GM18511 (cell line): ENCODE data around the gene SDR9C7.
"Not testable (repeated sequence)": the region's sequence is repeated elsewhere in the genome, so short reads cannot be mapped to it uniquely, and the experiment has no call there.

Experiments
- ATAC-seq: cut with Tn5 transposase; IDR thresholded peaks from one replicate; pipeline ENCODE4 v1.9.1; 2021; ENCODE audit warnings: mild to moderate bottlenecking, moderate library complexity; ENCODE audit not compliant: unreplicated experiment

The SDR9C7 gene

GRCh38 chr12:56933826-56934625 is at the start of gene SDR9C7:
TSS of gene SDR9C7 (minus strand) at chr12:56934408. CDS start at chr12:56934261, 147 bp downstream.
- no peak for ATAC-seq

- ATAC-seq, result no peak
Observed at GRCh38 chr12:56983386-56983785, 49.2 kb upstream of the SDR9C7 start.

- ATAC-seq, result not testable (repeated sequence)
Observed at GRCh38 chr12:56982578-56983236, 48.5 kb upstream of the SDR9C7 start.

- ATAC-seq, result no peak
Observed at GRCh38 chr12:56980941-56981530, 46.8 kb upstream of the SDR9C7 start.

- no peak for ATAC-seq
Observed at GRCh38 chr12:56980268-56980667, 46.1 kb upstream of the SDR9C7 start.

GRCh38 chr12:56979628-56980027 is 45.4 kb upstream of the SDR9C7 start:
- ATAC-seq, result no peak

GRCh38 chr12:56978397-56979138 is 44.4 kb upstream of the SDR9C7 start:
- no peak for ATAC-seq

GRCh38 chr12:56977361-56977760 is 43.2 kb upstream of the SDR9C7 start:
- not testable (repeated sequence) for ATAC-seq

- not testable (repeated sequence) for ATAC-seq
Observed at GRCh38 chr12:56974224-56974623, 40.0 kb upstream of the SDR9C7 start.

GRCh38 chr12:56968910-56969309 is 34.7 kb upstream of the SDR9C7 start:
- not testable (repeated sequence) for ATAC-seq

GRCh38 chr12:56965997-56966642 is 31.9 kb upstream of the SDR9C7 start:
- not testable (repeated sequence) for ATAC-seq

- ATAC-seq, result not testable (repeated sequence)
Observed at GRCh38 chr12:56965124-56965523, 30.9 kb upstream of the SDR9C7 start.

- ATAC-seq, result not testable (repeated sequence)
Observed at GRCh38 chr12:56963557-56963956, 29.3 kb upstream of the SDR9C7 start.

- ATAC-seq, result not testable (repeated sequence)
Observed at GRCh38 chr12:56962247-56962646, 28.0 kb upstream of the SDR9C7 start.

GRCh38 chr12:56958422-56958821 is 24.2 kb upstream of the SDR9C7 start:
- no peak for ATAC-seq

GRCh38 chr12:56957229-56958052 is 23.2 kb upstream of the SDR9C7 start, which contains the start of gene RDH16:
TSS of gene RDH16 (minus strand) at chr12:56957608. CDS start at chr12:56957462, 146 bp downstream.
- ATAC-seq, result no peak

- ATAC-seq, result no peak
Observed at GRCh38 chr12:56955631-56956256, 21.5 kb upstream of the SDR9C7 start.

- ATAC-seq, result no peak
Observed at GRCh38 chr12:56954958-56955355, 20.7 kb upstream of the SDR9C7 start.
